H1 (cell line): ENCODE measurements around the gene AGO3. TPM values are rescaled to one million over a fixed set of nuclear protein-coding genes. Genes with fewer than 3 reads are reported as not detected.

Experiments used
- CTCF ChIA-PET: fragments of 300-600 bp; sonication (Branson Sonifier 250); formaldehyde crosslinking; loops from one replicate; lab custom pipeline; 2021; ENCODE audit not compliant: partially characterized antibody; lab: Charles Lee
- POLR2A ChIA-PET: fragments of 300-600 bp; sonication (Branson Sonifier 250); formaldehyde crosslinking; loops from one replicate; lab custom pipeline; 2021; ENCODE audit warnings: inconsistent platforms; ENCODE audit not compliant: partially characterized antibody; lab: Charles Lee
- DNase-seq, 2 experiments: peaks; one replicate each; pipeline versions ENCODE4 v3.0.0 to v3.0.0-alpha.2; 2010 to 2022; ENCODE audit warnings: low spot score in 2 of 2, low read depth in 1 of 2, mixed read lengths in 1 of 2
- FAIRE-seq: peaks from 2 replicates; lab custom pipeline; 2011; peaks lifted over from hg19 to GRCh38; lab: Jason Lieb, UNC
- H2AFZ ChIP-seq: 2 replicates; pipeline ENCODE4 v1.8.1; 2012; ENCODE audit warnings: low read length, inconsistent platforms
- H2AK5ac ChIP-seq: 2 replicates; pipeline ENCODE4 v1.6.1; 2013; ENCODE audit warnings: low read depth, low read length
- H2BK120ac ChIP-seq: replicated peaks from 2 replicates; pipeline ENCODE3; 2013; ENCODE audit warnings: low read depth, low read length, inconsistent platforms
- H2BK12ac ChIP-seq: 2 replicates; pipeline ENCODE4 v1.6.1; 2013; ENCODE audit warnings: low read depth, low read length
- H2BK15ac ChIP-seq: 2 replicates; pipeline ENCODE4 v1.6.1; 2013; ENCODE audit warnings: low read length
- H2BK20ac ChIP-seq: 2 replicates; pipeline ENCODE4 v1.6.1; 2013; ENCODE audit warnings: low read length
- H2BK5ac ChIP-seq: 2 replicates; pipeline ENCODE4 v1.6.1; 2013; ENCODE audit warnings: low read depth, low read length
- H3K14ac ChIP-seq: 2 replicates; pipeline ENCODE4 v1.6.1; 2013; ENCODE audit warnings: inconsistent platforms; ENCODE audit not compliant: insufficient read length
- H3K18ac ChIP-seq: 2 replicates; pipeline ENCODE4 v1.6.1; 2013; ENCODE audit warnings: low read length; ENCODE audit errors: extremely low read depth
- H3K23ac ChIP-seq: 2 replicates; pipeline ENCODE4 v1.6.1; 2013; ENCODE audit warnings: inconsistent platforms; ENCODE audit not compliant: insufficient read length
- H3K23me2 ChIP-seq: 2 replicates; pipeline ENCODE4 v1.6.1; 2013; ENCODE audit warnings: low read depth, low read length
- H3K27ac ChIP-seq: 2 replicates; pipeline ENCODE4 v1.6.1; 2011; ENCODE audit warnings: low read depth, low read length, inconsistent platforms
- H3K27me3 ChIP-seq, 4 experiments: replicated peaks in 1 of 4; 1 replicate in 1 of 4; 2 replicates in 3 of 4; pipeline versions ENCODE4 v1.6.1 to v1.8.1; 2011 to 2013; ENCODE audit warnings: low read length in 3 of 4, mild to moderate bottlenecking in 3 of 4, inconsistent platforms in 2 of 4, mixed read lengths in 2 of 4, moderate library complexity in 1 of 4; ENCODE audit not compliant: control insufficient read depth in 3 of 4, insufficient read depth in 3 of 4; ENCODE audit errors: extremely low read depth in 1 of 4
- H3K36me3 ChIP-seq, 4 experiments: 2 replicates each; pipeline versions ENCODE4 v1.6.1 to v1.8.1; 2011 to 2013; ENCODE audit warnings: mild to moderate bottlenecking in 4 of 4, low read length in 3 of 4, moderate library complexity in 2 of 4, control low read depth in 1 of 4, inconsistent platforms in 1 of 4; ENCODE audit not compliant: insufficient read depth in 4 of 4, control insufficient read depth in 2 of 4
- H3K4ac ChIP-seq: replicated peaks from 2 replicates; pipeline ENCODE3; 2013; ENCODE audit warnings: low read length, low read depth, mixed read lengths, inconsistent platforms; ENCODE audit not compliant: insufficient read length
- H3K4me1 ChIP-seq, 4 experiments: replicated peaks in 1 of 4; 1 replicate in 1 of 4; 2 replicates in 3 of 4; pipeline versions ENCODE4 v1.6.1 to v1.8.1; 2011 to 2013; ENCODE audit warnings: low read length in 3 of 4, inconsistent platforms in 2 of 4, mixed read lengths in 1 of 4; ENCODE audit not compliant: insufficient read depth in 4 of 4, control insufficient read depth in 3 of 4
- H3K4me2 ChIP-seq, 2 experiments: 2 replicates each; pipeline versions ENCODE4 v1.6.1 to v1.8.1; 2011 to 2013; ENCODE audit warnings: low read depth in 2 of 2, low read length in 2 of 2, control low read depth in 1 of 2, inconsistent platforms in 1 of 2, mild to moderate bottlenecking in 1 of 2; ENCODE audit not compliant: insufficient read depth in 1 of 2
- H3K4me3 ChIP-seq, 4 experiments: fragments of 200-600, 300-600 bp in 1 of 4; sonication (generic), shearing (Covaris generic), sonication (Bioruptor Twin) in 1 of 4; 2 replicates each; pipeline versions ENCODE4 v1.5.1 to v1.8.1; 2011 to 2016; ENCODE audit warnings: low read length in 4 of 4, low read depth in 3 of 4, control low read depth in 2 of 4, inconsistent platforms in 2 of 4, mild to moderate bottlenecking in 2 of 4, mixed read lengths in 1 of 4, moderate library complexity in 1 of 4; ENCODE audit not compliant: insufficient read depth in 2 of 4; ENCODE audit errors: extremely low read depth in 1 of 4
- H3K56ac ChIP-seq: replicated peaks from 2 replicates; pipeline ENCODE3; 2013; ENCODE audit warnings: low read depth, mild to moderate bottlenecking, mixed read lengths, low read length, inconsistent platforms; ENCODE audit not compliant: insufficient read length
- H3K79me1 ChIP-seq: 2 replicates; pipeline ENCODE4 v1.6.1; 2013; ENCODE audit warnings: low read depth, low read length, control low read depth
- H3K79me2 ChIP-seq, 2 experiments: 2 replicates each; pipeline versions ENCODE4 v1.6.1 to v1.8.1; 2012 to 2013; ENCODE audit warnings: low read length in 2 of 2, mild to moderate bottlenecking in 2 of 2, inconsistent platforms in 1 of 2; ENCODE audit not compliant: insufficient read depth in 2 of 2, control insufficient read depth in 1 of 2
- H3K9ac ChIP-seq, 4 experiments: replicated peaks in 1 of 4; 1 replicate in 1 of 4; 2 replicates in 3 of 4; pipeline versions ENCODE4 v1.6.1 to v1.8.1; 2011 to 2013; ENCODE audit warnings: low read depth in 3 of 4, low read length in 3 of 4, control low read depth in 2 of 4, mild to moderate bottlenecking in 2 of 4, moderate library complexity in 2 of 4, inconsistent platforms in 1 of 4; ENCODE audit errors: extremely low read depth in 1 of 4
- H3K9me3 ChIP-seq, 2 experiments: 2 replicates each; pipeline versions ENCODE4 v1.6.1 to v1.8.1; 2012 to 2013; ENCODE audit warnings: mild to moderate bottlenecking in 2 of 2, moderate library complexity in 2 of 2, control low read depth in 1 of 2, inconsistent platforms in 1 of 2, low read depth in 1 of 2, low read length in 1 of 2, mixed read lengths in 1 of 2; ENCODE audit not compliant: insufficient read depth in 2 of 2
- H4K20me1 ChIP-seq, 2 experiments: replicated peaks in 1 of 2; 2 replicates each; pipeline versions ENCODE3 to v1.8.1; 2011 to 2013; ENCODE audit warnings: inconsistent platforms in 2 of 2, low read length in 2 of 2, mild to moderate bottlenecking in 1 of 2; ENCODE audit not compliant: insufficient read depth in 2 of 2, control insufficient read depth in 1 of 2
- H4K5ac ChIP-seq: 2 replicates; pipeline ENCODE4 v1.6.1; 2013; ENCODE audit warnings: low read length, low read depth, mixed read lengths, inconsistent platforms; ENCODE audit not compliant: insufficient read length
- H4K8ac ChIP-seq: 2 replicates; pipeline ENCODE4 v1.8.0; 2013; ENCODE audit warnings: mild to moderate bottlenecking, moderate library complexity, low read length, inconsistent platforms; ENCODE audit not compliant: insufficient read depth; ENCODE audit errors: extremely low read depth
- H4K91ac ChIP-seq: replicated peaks from 2 replicates; pipeline ENCODE3; 2013; ENCODE audit warnings: low read length, mixed read lengths, inconsistent platforms; ENCODE audit not compliant: insufficient read length
- BACH1 ChIP-seq: IDR thresholded peaks from 2 replicates; pipeline ENCODE4 v1.6.1; 2012; ENCODE audit warnings: low read length, improper control_type of control experiment
- CBX8 ChIP-seq: fragments of 300-800, 300-1000 bp; sonication (generic); IDR thresholded peaks from 2 replicates; pipeline ENCODE4 v1.7.1; 2016; ENCODE audit warnings: low read depth, low read length, borderline replicate concordance
- NANOG ChIP-seq: IDR thresholded peaks from 2 replicates; pipeline ENCODE4 v1.6.1; 2011; ENCODE audit warnings: low read length, low read depth, mild to moderate bottlenecking, inconsistent platforms; ENCODE audit not compliant: insufficient read depth, poor library complexity, severe bottlenecking
- PHF8 ChIP-seq: fragments of 200-600 bp; sonication (generic); conservative IDR thresholded peaks from 2 replicates; pipeline ENCODE4 v1.7.1; 2012; ENCODE audit warnings: low read depth, mild to moderate bottlenecking, inconsistent platforms, low read length, moderate library complexity
- POLR2A ChIP-seq, 2 experiments: IDR thresholded peaks; 1 replicate in 1 of 2; 2 replicates in 1 of 2; pipeline ENCODE4 v1.6.1; 2011; ENCODE audit warnings: low read depth in 2 of 2, low read length in 2 of 2, mild to moderate bottlenecking in 2 of 2; ENCODE audit errors: control extremely low read depth in 1 of 2
- RNF2 ChIP-seq: fragments of 200-900, 300-1000 bp; sonication (generic); IDR thresholded peaks from 2 replicates; pipeline ENCODE4 v1.7.1; 2016; ENCODE audit warnings: borderline replicate concordance, low read depth, mild to moderate bottlenecking, antibody characterized with exemption, low read length; ENCODE audit not compliant: poor library complexity, severe bottlenecking; ENCODE audit errors: missing control alignments
- RXRA ChIP-seq: IDR thresholded peaks from 2 replicates; pipeline ENCODE4 v1.6.1; 2011; ENCODE audit warnings: low read depth, mild to moderate bottlenecking, low read length, moderate library complexity; ENCODE audit not compliant: insufficient read depth
- TAF7 ChIP-seq: optimal IDR thresholded peaks from 2 replicates; pipeline ENCODE3; 2011; ENCODE audit warnings: low read depth, mild to moderate bottlenecking, inconsistent platforms, low read length, moderate library complexity, borderline replicate concordance
- USF2 ChIP-seq: IDR thresholded peaks from 2 replicates; pipeline ENCODE4 v1.6.1; 2011; ENCODE audit warnings: low read length, improper control_type of control experiment
- WGBS, 2 experiments: shearing (Covaris generic) in 1 of 2; methylation state at CpG; one replicate each; pipeline versions ENCODE4 v1.1.6 to v1.1.7; 2013 to 2015; ENCODE audit warnings: low lambda C conversion rate in 2 of 2, mixed read lengths in 2 of 2, inconsistent platforms in 1 of 2, low coverage in 1 of 2, missing lambda C conversion rate in 1 of 2; ENCODE audit not compliant: insufficient replicate concordance in 2 of 2, insufficient coverage in 1 of 2, insufficient read length in 1 of 2; ENCODE audit errors: extremely low coverage in 1 of 2, missing lambda C conversion rate in 1 of 2; 5-methylcytosine and 5-hydroxymethylcytosine counted together
- polyA plus RNA-seq, 7 experiments: library from polyadenylated mRNA; depleted of rRNA in 3 of 7; stranded (reverse) in 5 of 7; unstranded in 2 of 7; fragments of >200 nt in 5 of 7; fragments of 200-250 nt in 2 of 7; gene quantifications; 1 replicate in 5 of 7; 2 replicates in 1 of 7; 4 replicates in 1 of 7; pipeline versions ENCODE4 v1.2.1 to v1.2.3, GENCODE V29; 2011 to 2013; ENCODE audit warnings: missing spikeins in 2 of 7, mixed read lengths in 2 of 7
- total RNA-seq: library from RNA; stranded (reverse); fragmentation: NEBNext Ultra II Directional; extraction: Animal tissue kit (Norgen Biotek cat#: 25700); gene quantifications from 2 replicates; pipeline ENCODE4 v1.2.1, GENCODE V29; 2021

Gene AGO3
- total and polyA plus RNA-seq, 2 of the 8 experiments (the other 6 are each of a cell fraction or from before 2014, with no cell fraction given) = 10.7 to 26.4 TPM

GRCh38 chr1:35925741-35926140 is 5.2 kb upstream of the AGO3 start:
- H3K27ac ChIP-seq = no peak overlapping the region
- 94% methylated on average over 4 of the region's 4 CpGs; no CpG with 5 or more reads in 1 of the 2 experiments for WGBS, 2 experiments

More at GRCh38 chr1:35925741-35926140, 5.2 kb upstream of the AGO3 start:
- Histone ChIP-seq H3K27me3 (no peaks in the 10 kb centered on the region), H2BK120ac (no peak overlapping the region), H2BK5ac (no peak overlapping the region), H3K4me1 (no peaks in the 10 kb centered on the region; a peak in 1 of 7 replicates), H2AFZ (no peak overlapping the region), H3K14ac (no peak overlapping the region), H2BK20ac (no peak overlapping the region), H3K79me1 (no peaks in the 10 kb centered on the region), H4K91ac (no peak overlapping the region), H2BK15ac (no peak overlapping the region), H3K23ac (no peak overlapping the region), H4K5ac (no peak overlapping the region), H3K23me2 (0 out of 2 replicates have a peak, but pooled peaks cover 6% of the 10 kb centered on the region), H3K4me2 (no peak overlapping the region), H3K36me3 (peaks cover 0 to 18% (median 1%) of the 10 kb centered on the region in 4 experiments; a peak in 4 of 8 replicates), H3K4ac (no peak overlapping the region), H3K4me3 (no peak overlapping the region), H4K20me1 (peaks cover 0 to 2% of the 10 kb centered on the region in 2 experiments), H3K79me2 (no peaks in the 10 kb centered on the region), H2BK12ac (no peak overlapping the region), H3K9ac (no peak overlapping the region), H2AK5ac (no peak overlapping the region), H3K18ac (no peak overlapping the region), H3K9me3 (no peaks in the 10 kb centered on the region), H3K56ac (no peak overlapping the region), H4K8ac (no peak overlapping the region)
- no peak for FAIRE-seq
- ChIA-PET CTCF (no interaction called here), POLR2A (interaction anchor here (1.5 kb wide), 1 partner anchor 31 kb away, joined by 3 read pairs; no protein-coding TSS in a partner anchor)
- TF ChIP-seq RXRA (no peak), CBX8 (no peak), NANOG (no peak), TAF7 (no peak), BACH1 (no peak), USF2 (no peak), RNF2 (no peak), PHF8 (no peak), POLR2A (IDR thresholded peaks at IDR 0.05; ENCODE audit: control extremely low read depth in 1 of 2, low read depth in 2 of 2, low read length in 2 of 2) (no peak)
- DNase-seq = no peak
